GM23338 (cell line): ENCODE results near the gene CHN1. TPM values are rescaled to one million over a fixed set of nuclear protein-coding genes. Genes with fewer than 3 reads are reported as not detected.

ENCODE experiments used
- ATAC-seq: fragments of 200-7000 bp; cut with Tn5 transposase; 3 replicates; pipeline ENCODE4 v1.9.1; 2020
- DNase-seq: peaks from one replicate; pipeline ENCODE4 v3.0.0-alpha.2; 2015; ENCODE audit warnings: low spot score
- H2AFZ ChIP-seq: fragments of 200-600 bp; sonication (generic); 2 replicates; pipeline ENCODE4 v1.8.0; 2016; ENCODE audit warnings: antibody characterized with exemption, mild to moderate bottlenecking, moderate library complexity
- H3F3A ChIP-seq: fragments of 200-600 bp; sonication (generic); replicated peaks from 2 replicates; pipeline ENCODE4 v1.8.0; 2017; ENCODE audit warnings: antibody characterized with exemption, mixed run types, low read depth
- H3K27ac ChIP-seq: fragments of 200-600 bp; sonication (generic); 2 replicates; pipeline ENCODE4 v1.6.1; 2016; ENCODE audit warnings: low read depth
- H3K27me3 ChIP-seq: fragments of 200-600 bp; sonication (generic); 2 replicates; pipeline ENCODE4 v1.8.0; 2016; ENCODE audit warnings: mild to moderate bottlenecking, mixed run types, moderate library complexity; ENCODE audit not compliant: insufficient read depth
- H3K36me3 ChIP-seq: fragments of 200-600 bp; sonication (generic); 2 replicates; pipeline ENCODE4 v1.8.0; 2016; ENCODE audit warnings: mild to moderate bottlenecking; ENCODE audit not compliant: insufficient read depth
- H3K4me1 ChIP-seq: fragments of 200-600 bp; sonication (generic); 2 replicates; pipeline ENCODE4 v1.8.0; 2016; ENCODE audit warnings: mild to moderate bottlenecking, moderate library complexity; ENCODE audit not compliant: insufficient read depth
- H3K4me2 ChIP-seq: fragments of 200-600 bp; sonication (generic); 2 replicates; pipeline ENCODE4 v1.7.1; 2017; ENCODE audit warnings: mixed run types
- H3K4me3 ChIP-seq: fragments of 200-600 bp; sonication (generic); 2 replicates; pipeline ENCODE4 v1.6.1; 2016; ENCODE audit warnings: mixed run types
- H3K79me2 ChIP-seq: fragments of 200-600 bp; sonication (generic); replicated peaks from 2 replicates; pipeline ENCODE4 v1.8.0; 2017; ENCODE audit warnings: mild to moderate bottlenecking; ENCODE audit not compliant: insufficient read depth
- H3K9me2 ChIP-seq: fragments of 200-600 bp; sonication (generic); 2 replicates; pipeline ENCODE4 v1.8.0; 2017; ENCODE audit not compliant: insufficient read depth
- H4K20me1 ChIP-seq: fragments of 200-600 bp; sonication (generic); replicated peaks from 2 replicates; pipeline ENCODE4 v1.8.0; 2017; ENCODE audit warnings: mild to moderate bottlenecking; ENCODE audit not compliant: insufficient read depth
- H3K27ac Mint-ChIP-seq: 2 replicates; pipeline ENCODE4 v1.8.0; 2020; ENCODE audit warnings: inconsistent platforms, mild to moderate bottlenecking, moderate library complexity, mixed read lengths
- H3K27me3 Mint-ChIP-seq: 3 replicates; pipeline ENCODE4 v1.8.0; 2022; ENCODE audit warnings: low read depth, mild to moderate bottlenecking, moderate library complexity, mixed read lengths, inconsistent platforms; ENCODE audit not compliant: insufficient read depth, poor library complexity
- H3K36me3 Mint-ChIP-seq: 3 replicates; pipeline ENCODE4 v1.8.0; 2021; ENCODE audit warnings: low read depth, mild to moderate bottlenecking, inconsistent platforms, moderate library complexity, mixed read lengths
- H3K4me1 Mint-ChIP-seq: 3 replicates; pipeline ENCODE4 v1.8.0; 2020; ENCODE audit warnings: mild to moderate bottlenecking, inconsistent platforms, mixed read lengths
- H3K4me3 Mint-ChIP-seq: 3 replicates; pipeline ENCODE4 v1.8.0; 2021; ENCODE audit warnings: moderate library complexity, mild to moderate bottlenecking, inconsistent platforms, mixed read lengths
- H3K9me3 Mint-ChIP-seq: 3 replicates; pipeline ENCODE4 v1.8.0; 2020; ENCODE audit warnings: moderate library complexity, mild to moderate bottlenecking, inconsistent platforms, mixed read lengths
- CREB1 ChIP-seq: fragments of 250-450 bp; sonication (Bioruptor Pico); IDR thresholded peaks from 2 replicates; pipeline ENCODE4 v1.5.0; 2020; ENCODE audit warnings: low read depth, mild to moderate bottlenecking, moderate library complexity
- ETS1 ChIP-seq: IDR thresholded peaks from 2 replicates; pipeline ENCODE4 v1.6.1; 2016; ENCODE audit warnings: antibody characterized with exemption
- EZH2 ChIP-seq: fragments of 200-600 bp; sonication (generic); IDR thresholded peaks from one replicate; pipeline ENCODE4 v1.8.0; 2017; ENCODE audit warnings: antibody characterized with exemption, mild to moderate bottlenecking, low read depth; ENCODE audit not compliant: unreplicated experiment
- EZH2phosphoT487 ChIP-seq: fragments of 200-600 bp; sonication (generic); IDR thresholded peaks from one replicate; pipeline ENCODE4 v1.8.1; 2018; ENCODE audit warnings: antibody characterized with exemption; ENCODE audit not compliant: unreplicated experiment
- JUNB ChIP-seq: IDR thresholded peaks from one replicate; pipeline ENCODE4 v1.6.1; 2016; ENCODE audit warnings: antibody characterized with exemption; ENCODE audit not compliant: unreplicated experiment
- NANOG ChIP-seq: IDR thresholded peaks from 2 replicates; pipeline ENCODE4 v1.6.1; 2016; ENCODE audit warnings: antibody characterized with exemption, borderline replicate concordance
- POLR2AphosphoS5 ChIP-seq: IDR thresholded peaks from 2 replicates; pipeline ENCODE4 v1.6.1; 2016; ENCODE audit warnings: antibody characterized with exemption, low read depth
- STAT1 ChIP-seq: IDR thresholded peaks from one replicate; pipeline ENCODE4 v1.6.1; 2016; ENCODE audit warnings: antibody characterized with exemption; ENCODE audit not compliant: unreplicated experiment
- ZNF114 ChIP-seq: fragments of 250-450 bp; sonication (Bioruptor Pico); IDR thresholded peaks from 2 replicates; pipeline ENCODE4 v1.5.0; 2020; ENCODE audit warnings: mild to moderate bottlenecking, moderate library complexity
- ZNF331 ChIP-seq: fragments of 250-450 bp; sonication (Bioruptor Pico); IDR thresholded peaks from 2 replicates; pipeline ENCODE4 v1.5.0; 2020; ENCODE audit warnings: low read depth, mild to moderate bottlenecking, moderate library complexity
- polyA plus RNA-seq: library from polyadenylated mRNA; unstranded; fragments of >200 nt; fragmentation: Nextera tagmentation; extraction: Ambion mirVana; gene quantifications from 2 replicates; pipeline ENCODE4 v1.2.1, GENCODE V29; 2016
- total RNA-seq: library from RNA; depleted of rRNA; stranded (reverse); fragments of >200 nt; shearing (Covaris generic); gene quantifications from 2 replicates; pipeline ENCODE4 v1.2.3, GENCODE V29; 2014
- TF ChIP-seq, protein P1 (sequence below), 2 experiments: fragments of 200-600 bp in 1 of 2; sonication (generic) in 1 of 2; conservative IDR thresholded peaks; 2 replicates each; pipeline versions ENCODE4 v1.5.1 to v1.6.1; 2016 to 2017; ENCODE audit warnings: antibody characterized with exemption in 2 of 2, low read depth in 2 of 2, mild to moderate bottlenecking in 2 of 2, moderate library complexity in 1 of 2
- TF ChIP-seq, protein P2 (sequence below): fragments of 250-450 bp; sonication (Bioruptor Pico); IDR thresholded peaks from 2 replicates; pipeline ENCODE4 v1.5.0; 2020; ENCODE audit warnings: mild to moderate bottlenecking, moderate library complexity

CHN1 gene
- total and polyA plus RNA-seq, 2 experiments from 2014 or later = 28.1 to 36.5 TPM

GRCh38 chr2:175012516-175012915 lies 7.3 kb upstream of the CHN1 start (continued):
- TF ChIP-seq POLR2AphosphoS5 (no peak), STAT1 (no peak), CREB1 (CRISPR knock-in tag) (no peak), ETS1 (no peak), EZH2phosphoT487 (no peak), ZNF331 (CRISPR knock-in tag) (no peak)

- no peak overlapping the region for H3K4me3 Mint-ChIP-seq
- H3K4me3 ChIP-seq = no peak overlapping the region
- H3K36me3 ChIP-seq = no peaks in the 10 kb centered on the region
- peaks cover 17% of the 10 kb centered on the region for H3K4me1 ChIP-seq
- H2AFZ ChIP-seq = no peak overlapping the region
- H3K27ac Mint-ChIP-seq = no peak overlapping the region
- DNase-seq = no peak
- H3K9me2 ChIP-seq = no peaks in the 10 kb centered on the region
- no peak overlapping the region for H3K27ac ChIP-seq
- ATAC-seq = no peak
- H3K4me2 ChIP-seq = no peak overlapping the region
- 0 out of 3 replicates have a peak, but pooled peaks cover 3% of the 10 kb centered on the region for H3K36me3 Mint-ChIP-seq
- H3K79me2 ChIP-seq = no peaks in the 10 kb centered on the region
- peaks cover 22% of the 10 kb centered on the region for H3K4me1 Mint-ChIP-seq
- H3K27me3 Mint-ChIP-seq = peaks cover 3% of the 10 kb centered on the region
- H3K27me3 ChIP-seq = no peaks in the 10 kb centered on the region
- no peaks in the 10 kb centered on the region for H3F3A ChIP-seq
- H3K9me3 Mint-ChIP-seq = no peaks in the 10 kb centered on the region; the same call in 1 of the 3 replicates
- no peak for TF ChIP-seq ZNF114 (CRISPR knock-in tag)
- H4K20me1 ChIP-seq = no peaks in the 10 kb centered on the region
Observed at GRCh38 chr2:175011505-175011904, 6.3 kb upstream of the CHN1 start.

- no peak overlapping the region for H3K4me3 Mint-ChIP-seq
- no peaks in the 10 kb centered on the region; the same call in 1 of the 3 replicates for H3K9me3 Mint-ChIP-seq
- H3K36me3 Mint-ChIP-seq = 0 out of 3 replicates have a peak, but pooled peaks cover 3% of the 10 kb centered on the region
- H3K4me1 Mint-ChIP-seq = peaks cover 28% of the 10 kb centered on the region
- Histone ChIP-seq H3K4me2 (no peak overlapping the region), H3K4me1 (peaks cover 23% of the 10 kb centered on the region), H2AFZ (no peak overlapping the region), H3K36me3 (no peaks in the 10 kb centered on the region), H3K4me3 (no peak overlapping the region), H3F3A (no peaks in the 10 kb centered on the region), H3K79me2 (no peaks in the 10 kb centered on the region), H3K9me2 (no peaks in the 10 kb centered on the region), H3K27ac (no peak overlapping the region), H3K27me3 (no peaks in the 10 kb centered on the region), H4K20me1 (no peaks in the 10 kb centered on the region)
- DNase-seq = no peak
- no peak for TF ChIP-seq NANOG
- no peak for TF ChIP-seq POLR2AphosphoS5
- TF ChIP-seq ZNF114 (CRISPR knock-in tag) = no peak
- no peak for TF ChIP-seq JUNB
- TF ChIP-seq, protein P1, sequence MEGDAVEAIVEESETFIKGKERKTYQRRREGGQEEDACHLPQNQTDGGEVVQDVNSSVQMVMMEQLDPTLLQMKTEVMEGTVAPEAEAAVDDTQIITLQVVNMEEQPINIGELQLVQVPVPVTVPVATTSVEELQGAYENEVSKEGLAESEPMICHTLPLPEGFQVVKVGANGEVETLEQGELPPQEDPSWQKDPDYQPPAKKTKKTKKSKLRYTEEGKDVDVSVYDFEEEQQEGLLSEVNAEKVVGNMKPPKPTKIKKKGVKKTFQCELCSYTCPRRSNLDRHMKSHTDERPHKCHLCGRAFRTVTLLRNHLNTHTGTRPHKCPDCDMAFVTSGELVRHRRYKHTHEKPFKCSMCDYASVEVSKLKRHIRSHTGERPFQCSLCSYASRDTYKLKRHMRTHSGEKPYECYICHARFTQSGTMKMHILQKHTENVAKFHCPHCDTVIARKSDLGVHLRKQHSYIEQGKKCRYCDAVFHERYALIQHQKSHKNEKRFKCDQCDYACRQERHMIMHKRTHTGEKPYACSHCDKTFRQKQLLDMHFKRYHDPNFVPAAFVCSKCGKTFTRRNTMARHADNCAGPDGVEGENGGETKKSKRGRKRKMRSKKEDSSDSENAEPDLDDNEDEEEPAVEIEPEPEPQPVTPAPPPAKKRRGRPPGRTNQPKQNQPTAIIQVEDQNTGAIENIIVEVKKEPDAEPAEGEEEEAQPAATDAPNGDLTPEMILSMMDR (conservative IDR thresholded peaks at IDR 0.05; ENCODE audit: low read depth in 2 of 2) = no peak
- TF ChIP-seq STAT1 = no peak
- TF ChIP-seq ZNF331 (CRISPR knock-in tag) = no peak
- TF ChIP-seq, protein P2, sequence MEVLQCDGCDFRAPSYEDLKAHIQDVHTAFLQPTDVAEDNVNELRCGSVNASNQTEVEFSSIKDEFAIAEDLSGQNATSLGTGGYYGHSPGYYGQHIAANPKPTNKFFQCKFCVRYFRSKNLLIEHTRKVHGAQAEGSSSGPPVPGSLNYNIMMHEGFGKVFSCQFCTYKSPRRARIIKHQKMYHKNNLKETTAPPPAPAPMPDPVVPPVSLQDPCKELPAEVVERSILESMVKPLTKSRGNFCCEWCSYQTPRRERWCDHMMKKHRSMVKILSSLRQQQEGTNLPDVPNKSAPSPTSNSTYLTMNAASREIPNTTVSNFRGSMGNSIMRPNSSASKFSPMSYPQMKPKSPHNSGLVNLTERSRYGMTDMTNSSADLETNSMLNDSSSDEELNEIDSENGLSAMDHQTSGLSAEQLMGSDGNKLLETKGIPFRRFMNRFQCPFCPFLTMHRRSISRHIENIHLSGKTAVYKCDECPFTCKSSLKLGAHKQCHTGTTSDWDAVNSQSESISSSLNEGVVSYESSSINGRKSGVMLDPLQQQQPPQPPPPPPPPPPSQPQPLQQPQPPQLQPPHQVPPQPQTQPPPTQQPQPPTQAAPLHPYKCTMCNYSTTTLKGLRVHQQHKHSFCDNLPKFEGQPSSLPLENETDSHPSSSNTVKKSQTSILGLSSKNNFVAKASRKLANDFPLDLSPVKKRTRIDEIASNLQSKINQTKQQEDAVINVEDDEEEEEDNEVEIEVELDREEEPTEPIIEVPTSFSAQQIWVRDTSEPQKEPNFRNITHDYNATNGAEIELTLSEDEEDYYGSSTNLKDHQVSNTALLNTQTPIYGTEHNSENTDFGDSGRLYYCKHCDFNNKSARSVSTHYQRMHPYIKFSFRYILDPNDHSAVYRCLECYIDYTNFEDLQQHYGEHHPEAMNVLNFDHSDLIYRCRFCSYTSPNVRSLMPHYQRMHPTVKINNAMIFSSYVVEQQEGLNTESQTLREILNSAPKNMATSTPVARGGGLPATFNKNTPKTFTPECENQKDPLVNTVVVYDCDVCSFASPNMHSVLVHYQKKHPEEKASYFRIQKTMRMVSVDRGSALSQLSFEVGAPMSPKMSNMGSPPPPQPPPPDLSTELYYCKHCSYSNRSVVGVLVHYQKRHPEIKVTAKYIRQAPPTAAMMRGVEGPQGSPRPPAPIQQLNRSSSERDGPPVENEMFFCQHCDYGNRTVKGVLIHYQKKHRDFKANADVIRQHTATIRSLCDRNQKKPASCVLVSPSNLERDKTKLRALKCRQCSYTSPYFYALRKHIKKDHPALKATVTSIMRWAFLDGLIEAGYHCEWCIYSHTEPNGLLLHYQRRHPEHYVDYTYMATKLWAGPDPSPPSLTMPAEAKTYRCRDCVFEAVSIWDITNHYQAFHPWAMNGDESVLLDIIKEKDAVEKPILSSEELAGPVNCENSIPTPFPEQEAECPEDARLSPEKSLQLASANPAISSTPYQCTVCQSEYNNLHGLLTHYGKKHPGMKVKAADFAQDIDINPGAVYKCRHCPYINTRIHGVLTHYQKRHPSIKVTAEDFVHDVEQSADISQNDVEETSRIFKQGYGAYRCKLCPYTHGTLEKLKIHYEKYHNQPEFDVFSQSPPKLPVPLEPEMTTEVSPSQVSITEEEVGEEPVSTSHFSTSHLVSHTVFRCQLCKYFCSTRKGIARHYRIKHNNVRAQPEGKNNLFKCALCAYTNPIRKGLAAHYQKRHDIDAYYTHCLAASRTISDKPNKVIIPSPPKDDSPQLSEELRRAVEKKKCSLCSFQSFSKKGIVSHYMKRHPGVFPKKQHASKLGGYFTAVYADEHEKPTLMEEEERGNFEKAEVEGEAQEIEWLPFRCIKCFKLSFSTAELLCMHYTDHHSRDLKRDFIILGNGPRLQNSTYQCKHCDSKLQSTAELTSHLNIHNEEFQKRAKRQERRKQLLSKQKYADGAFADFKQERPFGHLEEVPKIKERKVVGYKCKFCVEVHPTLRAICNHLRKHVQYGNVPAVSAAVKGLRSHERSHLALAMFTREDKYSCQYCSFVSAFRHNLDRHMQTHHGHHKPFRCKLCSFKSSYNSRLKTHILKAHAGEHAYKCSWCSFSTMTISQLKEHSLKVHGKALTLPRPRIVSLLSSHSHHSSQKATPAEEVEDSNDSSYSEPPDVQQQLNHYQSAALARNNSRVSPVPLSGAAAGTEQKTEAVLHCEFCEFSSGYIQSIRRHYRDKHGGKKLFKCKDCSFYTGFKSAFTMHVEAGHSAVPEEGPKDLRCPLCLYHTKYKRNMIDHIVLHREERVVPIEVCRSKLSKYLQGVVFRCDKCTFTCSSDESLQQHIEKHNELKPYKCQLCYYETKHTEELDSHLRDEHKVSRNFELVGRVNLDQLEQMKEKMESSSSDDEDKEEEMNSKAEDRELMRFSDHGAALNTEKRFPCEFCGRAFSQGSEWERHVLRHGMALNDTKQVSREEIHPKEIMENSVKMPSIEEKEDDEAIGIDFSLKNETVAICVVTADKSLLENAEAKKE (CRISPR knock-in tag) = no peak
- no peak for TF ChIP-seq EZH2
- no peak for TF ChIP-seq CREB1 (CRISPR knock-in tag)
- TF ChIP-seq EZH2phosphoT487 = no peak
- ATAC-seq = no peak
- peaks cover 7% of the 10 kb centered on the region for H3K27me3 Mint-ChIP-seq
- no peak overlapping the region for H3K27ac Mint-ChIP-seq
Observed at GRCh38 chr2:175010848-175011254, 5.7 kb upstream of the CHN1 start.
